ENCODE data around the gene PAPPA.

- TF ChIP-seq NFYB (CRISPR knock-in tag; conservative IDR thresholded peaks at IDR 0.05; ENCODE audit: low read depth): no peak
- no peak for TF ChIP-seq E2F4 (CRISPR knock-in tag; IDR thresholded peaks at IDR 0.05; ENCODE audit: borderline replicate concordance, low read depth)
- no peak for TF ChIP-seq CTCF (IDR thresholded peaks at IDR 0.05)
These were observed 218.6 kb downstream of the PAPPA start for GRCh38 chr9:116372081-116372673.

Measured in WTC11 (cell line).